CD14-positive monocyte (primary cell): Measurements from ENCODE around the gene LRRK1. TPM values are rescaled to one million over a fixed set of nuclear protein-coding genes. Genes with fewer than 3 reads are reported as not detected.

ENCODE experiments used
- DNase-seq, 3 donors: peaks; one replicate each; pipeline ENCODE4 v3.0.0-alpha.2; 2011 to 2022
- H2AFZ ChIP-seq: 2 replicates; pipeline ENCODE4 v1.6.0; 2012; ENCODE audit warnings: mild to moderate bottlenecking, low read depth, low read length, inconsistent platforms; ENCODE audit not compliant: insufficient read depth, poor library complexity, severe bottlenecking
- H3K27ac ChIP-seq, 2 donors: 1 replicate in 1 of 2; 2 replicates in 1 of 2; pipeline ENCODE4 v1.5.1; 2012 to 2013; ENCODE audit warnings: low read length in 2 of 2, control low read depth in 1 of 2, inconsistent platforms in 1 of 2, low read depth in 1 of 2, mild to moderate bottlenecking in 1 of 2
- H3K27me3 ChIP-seq, 2 donors: one replicate each; pipeline versions ENCODE4 v1.6.0 to v1.6.1; 2011 to 2013; ENCODE audit warnings: low read length in 2 of 2; ENCODE audit not compliant: control insufficient read depth in 2 of 2, insufficient read depth in 2 of 2
- H3K36me3 ChIP-seq, 2 donors: replicated peaks in 1 of 2; 1 replicate in 1 of 2; 2 replicates in 1 of 2; pipeline versions ENCODE4 v1.5.1 to v1.6.1; 2012 to 2013; ENCODE audit warnings: low read length in 2 of 2, control low read depth in 1 of 2, inconsistent platforms in 1 of 2, mild to moderate bottlenecking in 1 of 2; ENCODE audit not compliant: insufficient read depth in 2 of 2, control insufficient read depth in 1 of 2
- H3K4me1 ChIP-seq, 2 donors: 1 replicate in 1 of 2; 2 replicates in 1 of 2; pipeline versions ENCODE4 v1.5.1 to v1.6.1; 2012 to 2013; ENCODE audit warnings: low read length in 2 of 2, control low read depth in 1 of 2, inconsistent platforms in 1 of 2, mild to moderate bottlenecking in 1 of 2, moderate library complexity in 1 of 2; ENCODE audit not compliant: insufficient read depth in 2 of 2, control insufficient read depth in 1 of 2
- H3K4me2 ChIP-seq: replicated peaks from 2 replicates; pipeline ENCODE3; 2012; ENCODE audit warnings: low read length, moderate library complexity, mild to moderate bottlenecking; ENCODE audit not compliant: poor library complexity, severe bottlenecking; ENCODE audit errors: extremely low read depth
- H3K4me3 ChIP-seq, 3 experiments: fragments of 200-600 bp in 1 of 3; sonication (generic) in 1 of 3; replicated peaks in 1 of 3; 1 replicate in 2 of 3; 2 replicates in 1 of 3; pipeline ENCODE4 v1.5.1; 2011 to 2013; ENCODE audit warnings: low read length in 3 of 3, mild to moderate bottlenecking in 3 of 3, control low read depth in 2 of 3, low read depth in 2 of 3, inconsistent platforms in 1 of 3, moderate library complexity in 1 of 3
- H3K79me2 ChIP-seq: 2 replicates; pipeline ENCODE4 v1.6.0; 2012; ENCODE audit warnings: mild to moderate bottlenecking, control low read depth, inconsistent platforms, low read length, moderate library complexity; ENCODE audit not compliant: insufficient read depth
- H3K9ac ChIP-seq: 2 replicates; pipeline ENCODE4 v1.6.0; 2017; ENCODE audit warnings: low read length, mild to moderate bottlenecking; ENCODE audit not compliant: insufficient read depth, poor library complexity, severe bottlenecking
- H3K9me3 ChIP-seq, 2 donors: replicated peaks in 1 of 2; 1 replicate in 1 of 2; 2 replicates in 1 of 2; pipeline versions ENCODE4 v1.5.1 to v1.6.1; 2012 to 2013; ENCODE audit warnings: low read length in 2 of 2, control low read depth in 1 of 2; ENCODE audit not compliant: control insufficient read depth in 1 of 2, insufficient read depth in 1 of 2
- H4K20me1 ChIP-seq: 2 replicates; pipeline ENCODE4 v1.6.0; 2012; ENCODE audit warnings: mild to moderate bottlenecking, low read length, control low read depth, moderate library complexity; ENCODE audit not compliant: insufficient read depth
- H3K27ac Mint-ChIP-seq, 7 donors: one replicate each; pipeline ENCODE4 v1.8.0; 2020; ENCODE audit warnings: mild to moderate bottlenecking in 7 of 7, mixed read lengths in 7 of 7, moderate library complexity in 6 of 7, inconsistent platforms in 2 of 7
- H3K27me3 Mint-ChIP-seq, 3 donors: one replicate each; pipeline ENCODE4 v1.8.0; 2021 to 2022; ENCODE audit warnings: low read depth in 3 of 3, mild to moderate bottlenecking in 3 of 3, mixed read lengths in 3 of 3, moderate library complexity in 3 of 3, inconsistent platforms in 1 of 3
- H3K36me3 Mint-ChIP-seq, 2 donors: one replicate each; pipeline ENCODE4 v1.8.0; 2020; ENCODE audit warnings: mixed read lengths in 2 of 2, inconsistent platforms in 1 of 2, mild to moderate bottlenecking in 1 of 2
- H3K4me1 Mint-ChIP-seq: one replicate; pipeline ENCODE4 v1.8.0; 2020; ENCODE audit warnings: mild to moderate bottlenecking, mixed read lengths
- H3K4me3 Mint-ChIP-seq, 2 donors: one replicate each; pipeline ENCODE4 v1.8.0; 2020; ENCODE audit warnings: mild to moderate bottlenecking in 2 of 2, mixed read lengths in 2 of 2, moderate library complexity in 1 of 2
- H3K9me3 Mint-ChIP-seq, 7 donors: one replicate each; pipeline ENCODE4 v1.8.0; 2020 to 2022; ENCODE audit warnings: mixed read lengths in 7 of 7, mild to moderate bottlenecking in 6 of 7, moderate library complexity in 6 of 7, inconsistent platforms in 2 of 7
- WGBS: methylation state at CpG from one replicate; pipeline ENCODE4 v1.1.5; 2013; ENCODE audit warnings: missing lambda C conversion rate; ENCODE audit not compliant: insufficient coverage; 5-methylcytosine and 5-hydroxymethylcytosine counted together
- intact Hi-C, 2 donors: fragments of 100-400 bp; cut with micrococcal nuclease; formaldehyde crosslinking; loops; one replicate each; pipeline versions ENCODE4 v1.15.0 to v1.15.1; 2023
- polyA plus RNA-seq, 3 donors: library from polyadenylated mRNA; depleted of rRNA in 1 of 3; unstranded in 2 of 3; stranded (reverse) in 1 of 3; fragments of 300-500 nt in 2 of 3; fragments of >200 nt in 1 of 3; fragmentation: Illumina TruSeq in 2 of 3; gene quantifications; 1 replicate in 2 of 3; 2 replicates in 1 of 3; pipeline ENCODE4 v1.2.3, GENCODE V29; 2012 to 2021
- TF ChIP-seq, protein P1 (sequence below): fragments of 200-600 bp; IDR thresholded peaks from one replicate; pipeline ENCODE4 v1.8.0; 2022; ENCODE audit warnings: antibody characterized with exemption, mild to moderate bottlenecking

Gene LRRK1
- polyA plus RNA-seq, 3 donors, result 1.7 to 18.9 (median 5.4) TPM

GRCh38 chr15:100975043-100975442, 55.9 kb downstream of the LRRK1 start:
- 95% methylated on average over 4 of the region's 4 CpGs for WGBS
- Histone ChIP-seq H3K36me3 (peaks cover 3 to 42% of the 10 kb centered on the region in 2 donors), H3K27me3 (peaks cover 18 to 32% of the 10 kb centered on the region in 2 donors), H4K20me1 (peaks cover 23% of the 10 kb centered on the region), H3K79me2 (no peaks in the 10 kb centered on the region), H2AFZ (no peak overlapping the region), H3K9ac (no peak overlapping the region), H3K4me1 (peaks cover 6 to 11% of the 10 kb centered on the region in 2 donors), H3K9me3 (no peaks in the 10 kb centered on the region), H3K4me3 (no peak overlapping the region), H3K4me2 (no peak overlapping the region), H3K27ac (no peak overlapping the region)
- Mint-ChIP-seq H3K9me3 (peaks cover 0 to 7% (median 2%) of the 10 kb centered on the region in 7 donors), H3K4me3 (no peak overlapping the region), H3K27me3 (peaks cover 26 to 36% (median 26%) of the 10 kb centered on the region in 3 donors), H3K27ac (no peak overlapping the region), H3K36me3 (peaks cover 65% of the 10 kb centered on the region in 2 donors), H3K4me1 (peaks cover 9% of the 10 kb centered on the region)
- DNase-seq, result no peak
- intact Hi-C loops, result no loop called here
- TF ChIP-seq, protein P1, sequence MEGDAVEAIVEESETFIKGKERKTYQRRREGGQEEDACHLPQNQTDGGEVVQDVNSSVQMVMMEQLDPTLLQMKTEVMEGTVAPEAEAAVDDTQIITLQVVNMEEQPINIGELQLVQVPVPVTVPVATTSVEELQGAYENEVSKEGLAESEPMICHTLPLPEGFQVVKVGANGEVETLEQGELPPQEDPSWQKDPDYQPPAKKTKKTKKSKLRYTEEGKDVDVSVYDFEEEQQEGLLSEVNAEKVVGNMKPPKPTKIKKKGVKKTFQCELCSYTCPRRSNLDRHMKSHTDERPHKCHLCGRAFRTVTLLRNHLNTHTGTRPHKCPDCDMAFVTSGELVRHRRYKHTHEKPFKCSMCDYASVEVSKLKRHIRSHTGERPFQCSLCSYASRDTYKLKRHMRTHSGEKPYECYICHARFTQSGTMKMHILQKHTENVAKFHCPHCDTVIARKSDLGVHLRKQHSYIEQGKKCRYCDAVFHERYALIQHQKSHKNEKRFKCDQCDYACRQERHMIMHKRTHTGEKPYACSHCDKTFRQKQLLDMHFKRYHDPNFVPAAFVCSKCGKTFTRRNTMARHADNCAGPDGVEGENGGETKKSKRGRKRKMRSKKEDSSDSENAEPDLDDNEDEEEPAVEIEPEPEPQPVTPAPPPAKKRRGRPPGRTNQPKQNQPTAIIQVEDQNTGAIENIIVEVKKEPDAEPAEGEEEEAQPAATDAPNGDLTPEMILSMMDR, result no peak

GRCh38 chr15:100980410-100981046, 61.4 kb downstream of the LRRK1 start:
- TF ChIP-seq, protein P1, result no peak

More at GRCh38 chr15:100980410-100981046, 61.4 kb downstream of the LRRK1 start:
- H3K27me3 Mint-ChIP-seq, result no peaks in the 10 kb centered on the region
- no peak overlapping the region for H3K4me3 ChIP-seq
- WGBS, result no CpG with 5 or more reads among the region's 4 CpGs
- no peak overlapping the region for H3K4me3 Mint-ChIP-seq
- peaks cover 0 to 5% (median 0%) of the 10 kb centered on the region in 7 donors for H3K9me3 Mint-ChIP-seq
- H3K27ac ChIP-seq, result no peak overlapping the region
- no peak overlapping the region for H3K9ac ChIP-seq
- no peak overlapping the region for H3K4me2 ChIP-seq
- no peaks in the 10 kb centered on the region for H3K27me3 ChIP-seq
- H3K27ac Mint-ChIP-seq, result no peak overlapping the region
- no peaks in the 10 kb centered on the region for H3K9me3 ChIP-seq
- H3K79me2 ChIP-seq, result no peaks in the 10 kb centered on the region
- H2AFZ ChIP-seq, result no peak overlapping the region
- DNase-seq, result no peak
- no peaks in the 10 kb centered on the region for H3K4me1 ChIP-seq
- H3K36me3 Mint-ChIP-seq, result peaks cover 69% of the 10 kb centered on the region in 2 donors
- H4K20me1 ChIP-seq, result peaks cover 4% of the 10 kb centered on the region
- intact Hi-C loops, result no loop called here
- H3K36me3 ChIP-seq, result peaks cover 18 to 74% of the 10 kb centered on the region in 2 donors
- H3K4me1 Mint-ChIP-seq, result no peaks in the 10 kb centered on the region
